HepG2 (cell line): ENCODE results near the gene ZBP1. TPM values are rescaled to one million over a fixed set of nuclear protein-coding genes. Genes with fewer than 3 reads are reported as not detected.
A peak's percentile ranks its signal among the peaks of the same experiment; 100 is the strongest.

Source experiments
- ATAC-seq: fragments of 200-7000 bp; cut with Tn5 transposase; 3 replicates; pipeline ENCODE4 v1.9.1; 2020; ENCODE audit warnings: mild to moderate bottlenecking, moderate library complexity
- BruUV-seq: library from RNA; stranded (reverse); fragments of 400-500 nt; replicated peaks from 2 replicates; lab custom pipeline; 2021; lab: Mats Ljungman, UMichigan
- CTCF ChIA-PET: fragments of 300-600 bp; formaldehyde crosslinking; extraction: SDS; loops from one replicate; lab custom pipeline; 2021; ENCODE audit warnings: low total read pairs, inconsistent platforms, low intra/inter-chr PET ratio; lab: Yijun Ruan, JAX
- POLR2A ChIA-PET: fragments of 350-600 bp; sonication (Branson Sonifier 250); formaldehyde crosslinking; loops from one replicate; lab custom pipeline; 2020; ENCODE audit warnings: antibody characterized with exemption, inconsistent platforms; lab: Yijun Ruan, JAX
- DNase-seq: peaks from one replicate; pipeline ENCODE4 v3.0.0-alpha.2; 2015; ENCODE audit warnings: low spot score
- FAIRE-seq: peaks from 3 replicates; lab custom pipeline; 2011; peaks lifted over from hg19 to GRCh38; lab: Jason Lieb, UNC
- H2AFZ ChIP-seq: one replicate; pipeline ENCODE4 v1.6.1; 2011; ENCODE audit warnings: low read length, inconsistent platforms
- H3K27ac ChIP-seq: fragments of 300-600 bp; 3 replicates; pipeline ENCODE4 v1.8.0; 2011; ENCODE audit warnings: mixed run types, mild to moderate bottlenecking, mixed read lengths, low read length, inconsistent platforms; ENCODE audit not compliant: insufficient read depth; ENCODE audit errors: extremely low read length
- H3K27me3 ChIP-seq, 2 experiments: fragments of 200-600 bp in 1 of 2; 2 replicates in 1 of 2; 3 replicates in 1 of 2; pipeline versions ENCODE4 v1.6.0 to v1.8.0; 2011; ENCODE audit warnings: low read length in 2 of 2, mild to moderate bottlenecking in 2 of 2, moderate library complexity in 2 of 2, inconsistent platforms in 1 of 2; ENCODE audit not compliant: insufficient read depth in 2 of 2, control insufficient read depth in 1 of 2
- H3K36me3 ChIP-seq, 2 experiments: fragments of 200-600 bp in 1 of 2; replicated peaks in 1 of 2; 2 replicates in 1 of 2; 3 replicates in 1 of 2; pipeline versions ENCODE4 v1.5.1 to v1.8.0; 2011; ENCODE audit warnings: low read length in 2 of 2, inconsistent platforms in 1 of 2; ENCODE audit not compliant: insufficient read depth in 2 of 2, control insufficient read depth in 1 of 2
- H3K4me1 ChIP-seq: 2 replicates; pipeline ENCODE4 v1.5.1; 2012; ENCODE audit warnings: low read length, inconsistent platforms; ENCODE audit not compliant: insufficient read depth
- H3K4me2 ChIP-seq: 2 replicates; pipeline ENCODE4 v1.6.0; 2011; ENCODE audit warnings: low read depth, low read length, inconsistent platforms
- H3K4me3 ChIP-seq, 3 experiments: fragments of 200-600 bp in 1 of 3; sonication (generic), shearing (Covaris generic) in 1 of 3; replicated peaks in 1 of 3; 2 replicates each; pipeline ENCODE4 v1.5.1; 2011 to 2016; ENCODE audit warnings: low read length in 3 of 3, inconsistent platforms in 2 of 3, low read depth in 2 of 3, mild to moderate bottlenecking in 2 of 3, control low read depth in 1 of 3, mixed read lengths in 1 of 3; ENCODE audit not compliant: insufficient read depth in 1 of 3
- H3K79me2 ChIP-seq: one replicate; pipeline ENCODE4 v1.6.1; 2011; ENCODE audit warnings: low read length, inconsistent platforms; ENCODE audit not compliant: insufficient read depth
- H3K9ac ChIP-seq: 2 replicates; pipeline ENCODE4 v1.6.0; 2011; ENCODE audit warnings: mild to moderate bottlenecking, low read depth, low read length, inconsistent platforms; ENCODE audit not compliant: insufficient read depth
- H3K9me3 ChIP-seq: 2 replicates; pipeline ENCODE4 v1.5.1; 2012; ENCODE audit warnings: mild to moderate bottlenecking, low read length
- H4K20me1 ChIP-seq: 2 replicates; pipeline ENCODE4 v1.6.0; 2011; ENCODE audit warnings: inconsistent platforms, mild to moderate bottlenecking, low read length, moderate library complexity; ENCODE audit not compliant: insufficient read depth
- AKAP8 ChIP-seq: sonication (generic); formaldehyde crosslinking; IDR thresholded peaks from 2 replicates; pipeline ENCODE4 v1.5.1; 2020; ENCODE audit warnings: mild to moderate bottlenecking, missing genetic modification reagents
- CREBL2 ChIP-seq: sonication (generic); formaldehyde crosslinking; IDR thresholded peaks from 2 replicates; pipeline ENCODE4 v1.8.1; 2023; ENCODE audit warnings: missing genetic modification reagents, mild to moderate bottlenecking, borderline replicate concordance
- DR1 ChIP-seq: sonication (generic); formaldehyde crosslinking; IDR thresholded peaks from 2 replicates; pipeline ENCODE4 v1.8.0; 2021; ENCODE audit warnings: mild to moderate bottlenecking, missing genetic modification reagents, inconsistent platforms
- EED ChIP-seq: sonication (generic); formaldehyde crosslinking; IDR thresholded peaks from 2 replicates; pipeline ENCODE4 v1.5.0; 2020; ENCODE audit warnings: mild to moderate bottlenecking, missing genetic modification reagents
- ETV5 ChIP-seq: IDR thresholded peaks from 2 replicates; pipeline ENCODE4 v1.6.1; 2018; ENCODE audit warnings: missing biosample characterization, missing genetic modification reagents, inconsistent platforms, borderline replicate concordance
- FOXK1 ChIP-seq: sonication (generic); formaldehyde crosslinking; IDR thresholded peaks from 2 replicates; pipeline ENCODE4 v1.4.0; 2020; ENCODE audit warnings: low read depth, missing genetic modification reagents, borderline replicate concordance
- GLI4 ChIP-seq: sonication (generic); formaldehyde crosslinking; IDR thresholded peaks from 2 replicates; pipeline ENCODE4 v1.5.1; 2020; ENCODE audit warnings: missing genetic modification reagents, mild to moderate bottlenecking, moderate library complexity, borderline replicate concordance
- HES4 ChIP-seq: sonication (generic); formaldehyde crosslinking; IDR thresholded peaks from 2 replicates; pipeline ENCODE4 v1.9.0; 2021; ENCODE audit warnings: mild to moderate bottlenecking, missing genetic modification reagents, borderline replicate concordance
- JDP2 ChIP-seq: sonication (generic); formaldehyde crosslinking; IDR thresholded peaks from 2 replicates; pipeline ENCODE4 v1.8.1; 2022; ENCODE audit warnings: missing genetic modification reagents, borderline replicate concordance
- MATR3 ChIP-seq: sonication (generic); formaldehyde crosslinking; IDR thresholded peaks from 2 replicates; pipeline ENCODE4 v1.4.0; 2020; ENCODE audit warnings: missing genetic modification reagents
- MEIS1 ChIP-seq: sonication (generic); formaldehyde crosslinking; IDR thresholded peaks from 2 replicates; pipeline ENCODE4 v1.9.0; 2021; ENCODE audit warnings: mild to moderate bottlenecking, missing genetic modification reagents, moderate library complexity, borderline replicate concordance
- MIXL1 ChIP-seq: IDR thresholded peaks from 2 replicates; pipeline ENCODE4 v1.6.1; 2016
- PHF21A ChIP-seq: sonication (generic); formaldehyde crosslinking; IDR thresholded peaks from 2 replicates; pipeline ENCODE4 v1.5.0; 2020; ENCODE audit warnings: mild to moderate bottlenecking, missing genetic modification reagents
- RCOR2 ChIP-seq: IDR thresholded peaks from 2 replicates; pipeline ENCODE4 v1.6.1; 2016; ENCODE audit warnings: missing biosample characterization, missing genetic modification reagents
- SETDB1 ChIP-seq: sonication (generic); formaldehyde crosslinking; IDR thresholded peaks from 2 replicates; pipeline ENCODE4 v1.5.1; 2020; ENCODE audit warnings: missing genetic modification reagents, mild to moderate bottlenecking, borderline replicate concordance
- SNAPC2 ChIP-seq: sonication (generic); formaldehyde crosslinking; IDR thresholded peaks from 2 replicates; pipeline ENCODE4 v1.8.1; 2022; ENCODE audit warnings: mild to moderate bottlenecking, missing genetic modification reagents
- STAG1 ChIP-seq: sonication (generic); formaldehyde crosslinking; IDR thresholded peaks from 2 replicates; pipeline ENCODE4 v1.4.0; 2020; ENCODE audit warnings: missing genetic modification reagents
- ZEB1 ChIP-seq: IDR thresholded peaks from 2 replicates; pipeline ENCODE4 v1.6.1; 2012; ENCODE audit warnings: mild to moderate bottlenecking, low read depth, inconsistent platforms; ENCODE audit not compliant: insufficient replicate concordance
- ZNF343 ChIP-seq: sonication (generic); formaldehyde crosslinking; IDR thresholded peaks from 2 replicates; pipeline ENCODE4 v1.4.0; 2020; ENCODE audit warnings: mild to moderate bottlenecking, missing genetic modification reagents
- ZNF552 ChIP-seq: sonication (generic); formaldehyde crosslinking; IDR thresholded peaks from 2 replicates; pipeline ENCODE4 v1.9.0; 2022; ENCODE audit warnings: missing genetic modification reagents, mild to moderate bottlenecking, borderline replicate concordance
- ZSCAN31 ChIP-seq: sonication (generic); formaldehyde crosslinking; IDR thresholded peaks from 2 replicates; pipeline ENCODE4 v1.5.0; 2020; ENCODE audit warnings: low read depth, mild to moderate bottlenecking, missing genetic modification reagents
- whole genome bisulfite sequencing: methylation state at CpG from one replicate; pipeline ENCODE4 v1.1.6; 2017; ENCODE audit warnings: low lambda C conversion rate; 5-methylcytosine and 5-hydroxymethylcytosine counted together
- in situ Hi-C: cut with HindIII; loops from 2 replicates; pipeline ENCODE4 v1.10.0; 2017; ENCODE audit warnings: low pct_unique_long_range_greater_than_20kb; ENCODE audit not compliant: extremely low pct_ligation_motif_present
- intact Hi-C: fragments of 100-400 bp; cut with micrococcal nuclease; formaldehyde crosslinking; loops from one replicate; pipeline ENCODE4 v1.10.0; 2022; ENCODE audit not compliant: unreplicated experiment
- polyA plus RNA-seq, 8 experiments: library from polyadenylated mRNA; depleted of rRNA in 3 of 8; stranded (reverse) in 7 of 8; unstranded in 1 of 8; fragments of >200 nt; fragmentation: Illumina TruSeq in 4 of 8; extraction: Trizol in 4 of 8; gene quantifications; 2 replicates each; pipeline versions ENCODE4 v1.2.1 to v1.2.3, GENCODE V29; 2011 to 2016; ENCODE audit warnings: low read depth in 4 of 8, missing spikeins in 1 of 8, mixed read lengths in 1 of 8; ENCODE audit not compliant: insufficient read depth in 1 of 8
- total RNA-seq, 5 experiments: library from RNA; depleted of rRNA; stranded (reverse); fragments of >200 nt; fragmentation: Illumina TruSeq; extraction: Trizol; gene quantifications; 2 replicates each; pipeline ENCODE4 v1.2.3, GENCODE V29; 2016; ENCODE audit warnings: low read depth in 1 of 5
- TF ChIP-seq, protein P1 (sequence below): sonication (generic); formaldehyde crosslinking; conservative IDR thresholded peaks from 2 replicates; pipeline ENCODE4 v1.4.0; 2020; ENCODE audit warnings: missing genetic modification reagents
- TF ChIP-seq, protein P2 (sequence below): sonication (generic); formaldehyde crosslinking; IDR thresholded peaks from 2 replicates; pipeline ENCODE4 v1.8.1; 2023; ENCODE audit warnings: mild to moderate bottlenecking, moderate library complexity, missing genetic modification reagents

Gene ZBP1
- total and polyA plus RNA-seq, 2 of the 13 experiments (the other 11 are each of a cell fraction or from before 2014, with no cell fraction given): not detected

GRCh38 chr20:57593134-57593886, 26.9 kb downstream of the ZBP1 start:
- in situ Hi-C loops (loop anchor here (5.0 kb wide), 1 partner anchor 76 kb away; no protein-coding TSS in a partner anchor), intact Hi-C loops (loop anchor here (5.0 kb wide), 1 partner anchor 36 kb away; no protein-coding TSS in a partner anchor)
- POLR2A ChIA-PET: interaction anchor here (1.5 to 2.9 kb wide), 2 partner anchors 25 to 33 kb away, joined by 4 to 16 read pairs; partner anchors contain the start of gene PCK1
- no peaks in the 10 kb centered on the region for H4K20me1 ChIP-seq
- ATAC-seq: no peak
- H3K36me3 ChIP-seq: no peaks in the 10 kb centered on the region
- H3K9me3 ChIP-seq: no peaks in the 10 kb centered on the region
- CTCF ChIA-PET: interaction anchor here (1.1 to 10.0 kb wide), 8 partner anchors 10 to 618 kb away, joined by 3 to 222 read pairs (median 9); partner anchors contain the start of gene CTCFL
- peak overlapping the region; percentile 68 for H3K27ac ChIP-seq
- peak overlapping the region; percentile 39; the same call in 1 of the 2 replicates for H3K4me2 ChIP-seq
- DNase-seq: no peak
- H3K4me1 ChIP-seq: peaks cover 65% of the 10 kb centered on the region
- no TSS peak for BruUV-seq
- no peak for FAIRE-seq
- whole genome bisulfite sequencing: 27% methylated on average over 16 of the region's 17 CpGs
- no peak overlapping the region for H3K4me3 ChIP-seq
- no peak overlapping the region for H3K9ac ChIP-seq
- H2AFZ ChIP-seq: no peak overlapping the region
- peaks cover 0 to 10% of the 10 kb centered on the region in 2 experiments; a peak in 3 of 5 replicates for H3K27me3 ChIP-seq
- H3K79me2 ChIP-seq: no peaks in the 10 kb centered on the region
- no peak for TF ChIP-seq ZSCAN31
- no peak for TF ChIP-seq STAG1 (CRISPR knock-in tag)
- TF ChIP-seq AKAP8: no peak
- TF ChIP-seq, protein P1, sequence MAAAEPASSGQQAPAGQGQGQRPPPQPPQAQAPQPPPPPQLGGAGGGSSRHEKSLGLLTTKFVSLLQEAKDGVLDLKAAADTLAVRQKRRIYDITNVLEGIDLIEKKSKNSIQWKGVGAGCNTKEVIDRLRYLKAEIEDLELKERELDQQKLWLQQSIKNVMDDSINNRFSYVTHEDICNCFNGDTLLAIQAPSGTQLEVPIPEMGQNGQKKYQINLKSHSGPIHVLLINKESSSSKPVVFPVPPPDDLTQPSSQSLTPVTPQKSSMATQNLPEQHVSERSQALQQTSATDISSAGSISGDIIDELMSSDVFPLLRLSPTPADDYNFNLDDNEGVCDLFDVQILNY: no peak
- TF ChIP-seq CREBL2: no peak
- no peak for TF ChIP-seq ETV5 (CRISPR knock-in tag)
- no peak for TF ChIP-seq HES4 (CRISPR knock-in tag)
- TF ChIP-seq ZNF552 (CRISPR knock-in tag): no peak
- no peak for TF ChIP-seq MEIS1
- no peak for TF ChIP-seq GLI4 (CRISPR knock-in tag)
- TF ChIP-seq DR1 (CRISPR knock-in tag): no peak
- TF ChIP-seq PHF21A (CRISPR knock-in tag): no peak
- no peak for TF ChIP-seq MATR3 (CRISPR knock-in tag)
- TF ChIP-seq SETDB1 (CRISPR knock-in tag): 0 out of 2 replicates have a peak, but pooled peaks have one; percentile 11
- TF ChIP-seq, protein P2, sequence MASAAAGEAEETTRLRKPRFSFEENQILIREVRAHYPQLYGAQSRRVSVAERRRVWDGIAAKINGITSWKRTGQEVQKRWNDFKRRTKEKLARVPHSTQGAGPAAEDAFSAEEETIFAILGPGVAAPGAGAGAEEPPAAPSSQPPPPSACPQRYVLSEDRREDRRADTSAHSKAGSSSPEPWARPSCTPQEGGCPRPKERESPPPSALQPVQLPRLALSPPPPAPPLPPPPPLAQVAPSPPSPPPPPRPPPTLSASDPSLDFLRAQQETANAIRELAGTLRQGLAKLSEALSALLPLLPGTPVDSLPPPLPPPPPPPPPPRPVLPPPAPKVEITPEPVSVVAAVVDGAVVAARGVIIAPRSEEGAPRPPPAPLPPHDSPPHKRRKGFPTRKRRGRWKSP (CRISPR knock-in tag): no peak
- no peak for TF ChIP-seq EED (CRISPR knock-in tag)
- no peak for TF ChIP-seq ZNF343 (CRISPR knock-in tag)
- TF ChIP-seq RCOR2 (CRISPR knock-in tag): no peak
- no peak for TF ChIP-seq MIXL1
- TF ChIP-seq SNAPC2 (CRISPR knock-in tag): no peak
- no peak for TF ChIP-seq ZEB1
- TF ChIP-seq FOXK1 (CRISPR knock-in tag): no peak
- TF ChIP-seq JDP2 (CRISPR knock-in tag): no peak
